Parathyroid adenoma (tissue), 2 donors: ENCODE data around the gene PASD1.

Experiments
- H2AFZ ChIP-seq: fragments of 300-600 bp; sonication (generic); one replicate; pipeline ENCODE4 v1.7.0; 2017; ENCODE audit warnings: antibody characterized with exemption, mild to moderate bottlenecking
- H3K27ac ChIP-seq: fragments of 300-600 bp; sonication (generic); one replicate; pipeline ENCODE4 v1.7.0; 2017
- H3K27me3 ChIP-seq: fragments of 300-600 bp; sonication (generic); one replicate; pipeline ENCODE4 v1.7.0; 2017; ENCODE audit warnings: low read length; ENCODE audit not compliant: control insufficient read depth, insufficient read depth
- H3K36me3 ChIP-seq: fragments of 300-600 bp; sonication (generic); one replicate; pipeline ENCODE4 v1.7.0; 2017; ENCODE audit warnings: low read length; ENCODE audit not compliant: control insufficient read depth, insufficient read depth
- H3K4me1 ChIP-seq: fragments of 300-600 bp; sonication (generic); one replicate; pipeline ENCODE4 v1.7.0; 2017; ENCODE audit warnings: control low read depth
- H3K4me2 ChIP-seq: fragments of 300-600 bp; sonication (generic); one replicate; pipeline ENCODE4 v1.7.0; 2017; ENCODE audit warnings: low read length
- H3K4me3 ChIP-seq: fragments of 300-600 bp; sonication (generic); one replicate; pipeline ENCODE4 v1.7.0; 2017; ENCODE audit warnings: low read depth, low read length
- H3K79me2 ChIP-seq: fragments of 300-600 bp; sonication (generic); one replicate; pipeline ENCODE4 v1.7.0; 2017; ENCODE audit warnings: control low read depth
- H3K9ac ChIP-seq: fragments of 300-600 bp; sonication (generic); one replicate; pipeline ENCODE4 v1.7.0; 2017; ENCODE audit warnings: mild to moderate bottlenecking
- H3K9me3 ChIP-seq: fragments of 300-600 bp; sonication (generic); one replicate; pipeline ENCODE4 v1.7.0; 2017; ENCODE audit warnings: low read length; ENCODE audit not compliant: control insufficient read depth
- CTCF ChIP-seq: fragments of 300-600 bp; sonication (generic); IDR thresholded peaks from one replicate; pipeline ENCODE4 v1.7.0; 2017; ENCODE audit warnings: antibody characterized with exemption, mild to moderate bottlenecking
- donor health status: primary hyperparathyroidism.

PASD1 gene

GRCh38 chrX:151697522-151697921 is 134.0 kb downstream of the PASD1 start:
- no peaks in the 10 kb centered on the region for H3K9me3 ChIP-seq
- H3K4me3 ChIP-seq = no peak overlapping the region
- H3K4me2 ChIP-seq = no peak overlapping the region
- no peaks in the 10 kb centered on the region for H3K36me3 ChIP-seq
- H2AFZ ChIP-seq = no peak overlapping the region
- H3K27ac ChIP-seq = no peak overlapping the region
- H3K79me2 ChIP-seq = no peaks in the 10 kb centered on the region
- H3K27me3 ChIP-seq = no peaks in the 10 kb centered on the region
- H3K4me1 ChIP-seq = no peaks in the 10 kb centered on the region
- no peak for TF ChIP-seq CTCF
- no peak overlapping the region for H3K9ac ChIP-seq

GRCh38 chrX:151698485-151698884 is 135.0 kb downstream of the PASD1 start:
- H3K27me3 ChIP-seq = no peaks in the 10 kb centered on the region
- H2AFZ ChIP-seq = no peak overlapping the region
- no peaks in the 10 kb centered on the region for H3K36me3 ChIP-seq
- H3K9ac ChIP-seq = no peak overlapping the region
- H3K79me2 ChIP-seq = no peaks in the 10 kb centered on the region
- H3K4me1 ChIP-seq = no peaks in the 10 kb centered on the region
- H3K9me3 ChIP-seq = no peaks in the 10 kb centered on the region
- H3K4me3 ChIP-seq = no peak overlapping the region
- TF ChIP-seq CTCF = no peak
- H3K4me2 ChIP-seq = no peak overlapping the region
- no peak overlapping the region for H3K27ac ChIP-seq

DNA sequence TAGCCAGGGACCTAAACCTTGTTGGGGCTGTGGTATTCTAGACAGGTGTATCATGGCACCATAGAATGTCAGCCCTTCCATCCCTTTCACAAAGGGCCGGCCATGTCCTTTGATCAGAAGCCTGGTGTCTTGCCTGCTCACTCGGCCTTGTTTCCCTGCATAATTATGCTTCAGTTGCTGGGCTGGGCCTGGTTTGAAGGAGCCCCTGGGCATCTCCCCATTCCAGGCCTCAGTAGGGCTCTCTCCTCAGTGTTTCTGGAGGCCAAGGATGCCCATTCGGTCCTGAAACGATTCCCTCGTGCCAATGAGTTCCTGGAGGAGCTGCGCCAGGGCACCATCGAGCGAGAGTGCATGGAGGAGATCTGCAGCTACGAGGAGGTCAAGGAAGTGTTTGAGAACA is 136.3 kb downstream of the PASD1 start:
- no peak overlapping the region for H3K4me2 ChIP-seq
- H3K27ac ChIP-seq = no peak overlapping the region
- no peaks in the 10 kb centered on the region for H3K27me3 ChIP-seq
- no peaks in the 10 kb centered on the region for H3K79me2 ChIP-seq
- no peak for TF ChIP-seq CTCF
- H3K4me1 ChIP-seq = no peaks in the 10 kb centered on the region
- no peak overlapping the region for H3K9ac ChIP-seq
- H3K9me3 ChIP-seq = no peaks in the 10 kb centered on the region
- H2AFZ ChIP-seq = no peak overlapping the region
- H3K4me3 ChIP-seq = no peak overlapping the region
- H3K36me3 ChIP-seq = no peaks in the 10 kb centered on the region

DNA sequence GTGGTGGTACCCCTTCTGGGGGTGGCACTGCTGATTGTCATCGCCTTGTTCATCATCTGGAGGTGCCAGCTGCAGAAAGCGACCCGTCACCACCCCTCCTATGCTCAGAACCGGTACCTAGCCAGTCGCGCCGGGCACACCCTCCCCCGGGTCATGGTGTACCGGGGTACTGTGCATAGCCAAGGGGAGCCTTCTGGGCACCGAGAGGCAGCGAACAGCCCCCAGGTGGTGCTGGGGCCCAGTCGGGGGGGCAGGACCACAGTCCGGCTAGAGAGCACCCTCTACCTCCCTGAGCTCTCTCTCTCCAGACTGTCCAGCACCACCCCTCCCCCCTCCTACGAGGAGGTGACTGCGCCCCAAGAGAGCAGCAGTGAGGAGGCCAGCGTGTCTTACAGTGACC is 137.1 kb downstream of the PASD1 start:
- H3K27me3 ChIP-seq = no peaks in the 10 kb centered on the region
- H3K4me1 ChIP-seq = no peaks in the 10 kb centered on the region
- no peak overlapping the region for H2AFZ ChIP-seq
- no peaks in the 10 kb centered on the region for H3K36me3 ChIP-seq
- no peaks in the 10 kb centered on the region for H3K9me3 ChIP-seq
- no peaks in the 10 kb centered on the region for H3K79me2 ChIP-seq
- H3K27ac ChIP-seq = no peak overlapping the region
- no peak overlapping the region for H3K4me3 ChIP-seq
- no peak overlapping the region for H3K4me2 ChIP-seq
- no peak for TF ChIP-seq CTCF
- H3K9ac ChIP-seq = no peak overlapping the region

DNA sequence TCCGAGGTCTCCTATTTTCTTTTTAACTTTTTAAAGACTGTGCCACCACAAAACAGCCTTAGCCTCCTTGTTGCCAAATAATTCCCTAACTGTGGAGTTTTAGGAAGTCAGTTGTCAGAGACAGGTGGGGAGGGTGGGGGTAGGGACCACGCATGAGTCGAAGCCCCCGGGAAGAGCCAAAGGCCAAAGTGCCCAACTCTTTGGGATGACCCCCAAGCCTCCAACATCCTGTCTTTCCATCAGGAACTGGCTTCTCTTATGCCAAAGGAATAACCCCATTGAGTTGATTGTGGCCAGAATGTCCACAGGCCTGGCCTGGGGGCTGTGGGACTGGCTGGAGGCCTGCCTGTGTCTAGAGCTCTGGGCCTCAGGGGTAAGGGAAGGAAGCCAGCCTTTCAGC is 137.6 kb downstream of the PASD1 start:
- no peak for TF ChIP-seq CTCF
- Histone ChIP-seq H3K36me3 (no peaks in the 10 kb centered on the region), H3K27ac (no peak overlapping the region), H3K4me1 (no peaks in the 10 kb centered on the region), H3K79me2 (no peaks in the 10 kb centered on the region), H3K4me2 (no peak overlapping the region), H3K9ac (no peak overlapping the region), H2AFZ (no peak overlapping the region), H3K9me3 (no peaks in the 10 kb centered on the region), H3K4me3 (no peak overlapping the region), H3K27me3 (no peaks in the 10 kb centered on the region)
